ENCODE results near the gene NBPF11. TPM values are rescaled to one million over a fixed set of nuclear protein-coding genes. Genes with fewer than 3 reads are reported as not detected.
"Not testable (repeated sequence)": the region's sequence is repeated elsewhere in the genome, so short reads cannot be mapped to it uniquely, and the experiment has no call there.

Gene NBPF11
- total RNA-seq, 1 donor from 2014 or later, result 12.4 TPM

- TF ChIP-seq CTCF (IDR thresholded peaks at IDR 0.05), result no peak
- intact Hi-C loops (cut with DNase I), result no loop called here
- Histone ChIP-seq H3K36me3 (no peaks in the 10 kb centered on the region), H3K27me3 (ENCODE audit: low read depth) (peaks cover 24% of the 10 kb centered on the region), H3K4me3 (no peak overlapping the region), H3K9me3 (no peaks in the 10 kb centered on the region), H3K27ac (no peak overlapping the region), H3K4me1 (no peaks in the 10 kb centered on the region)
- DNase-seq, result no peak
- no peak for ATAC-seq
Observed at GRCh38 chr1:148162363-148162762, 10.3 kb upstream of the NBPF11 start.

GRCh38 chr1:148161053-148161901 lies 9.2 kb upstream of the NBPF11 start:
- no peak for TF ChIP-seq CTCF (IDR thresholded peaks at IDR 0.05)
- no peak for DNase-seq
- Histone ChIP-seq H3K27me3 (ENCODE audit: low read depth) (peaks cover 24% of the 10 kb centered on the region), H3K4me3 (no peak overlapping the region), H3K27ac (no peak overlapping the region), H3K9me3 (no peaks in the 10 kb centered on the region), H3K36me3 (no peaks in the 10 kb centered on the region), H3K4me1 (no peaks in the 10 kb centered on the region)
- no peak for ATAC-seq
- intact Hi-C loops (cut with DNase I), result no loop called here

GRCh38 chr1:148160343-148161052 lies 8.4 kb upstream of the NBPF11 start:
- H3K27me3 ChIP-seq (ENCODE audit: low read depth), result peaks cover 24% of the 10 kb centered on the region

GRCh38 chr1:148160048-148160342 lies 7.9 kb upstream of the NBPF11 start:
- H3K27ac ChIP-seq, result no peak overlapping the region
- peaks cover 24% of the 10 kb centered on the region for H3K27me3 ChIP-seq (ENCODE audit: low read depth)
- no peak for ATAC-seq
- no peaks in the 10 kb centered on the region for H3K4me1 ChIP-seq
- no peak for DNase-seq
- no peaks in the 10 kb centered on the region for H3K9me3 ChIP-seq
- H3K36me3 ChIP-seq, result no peaks in the 10 kb centered on the region
- intact Hi-C loops (cut with DNase I), result no loop called here
- no peak for TF ChIP-seq CTCF (IDR thresholded peaks at IDR 0.05)
- H3K4me3 ChIP-seq, result no peak overlapping the region

More at GRCh38 chr1:148160343-148161052, 8.4 kb upstream of the NBPF11 start:
- Histone ChIP-seq H3K4me1 (no peaks in the 10 kb centered on the region), H3K9me3 (no peaks in the 10 kb centered on the region), H3K4me3 (no peak overlapping the region), H3K27ac (no peak overlapping the region), H3K36me3 (no peaks in the 10 kb centered on the region)
- DNase-seq, result peak; percentile 39
- no peak for TF ChIP-seq CTCF (IDR thresholded peaks at IDR 0.05)
- ATAC-seq, result no peak
- intact Hi-C loops (cut with DNase I), result no loop called here

- Histone ChIP-seq H3K27me3 (ENCODE audit: low read depth) (peaks cover 24% of the 10 kb centered on the region), H3K27ac (no peak overlapping the region), H3K9me3 (no peaks in the 10 kb centered on the region), H3K4me3 (no peak overlapping the region), H3K4me1 (no peaks in the 10 kb centered on the region), H3K36me3 (no peaks in the 10 kb centered on the region)
- TF ChIP-seq CTCF (IDR thresholded peaks at IDR 0.05), result no peak
- intact Hi-C loops (cut with DNase I), result no loop called here
- ATAC-seq (no peak), DNase-seq (no peak)
Observed at GRCh38 chr1:148158341-148159003, 6.4 kb upstream of the NBPF11 start.

GRCh38 chr1:148157803-148158202 lies 5.7 kb upstream of the NBPF11 start:
- H3K27ac ChIP-seq; H3K36me3 ChIP-seq; ATAC-seq; H3K4me1 ChIP-seq; H3K9me3 ChIP-seq; H3K4me3 ChIP-seq; intact Hi-C loops (cut with DNase I); DNase-seq: not testable (repeated sequence)
- H3K27me3 ChIP-seq (ENCODE audit: low read depth), result peaks cover 24% of the 10 kb centered on the region

- peaks cover 19% of the 10 kb centered on the region for H3K27me3 ChIP-seq (ENCODE audit: low read depth)
- intact Hi-C loops (cut with DNase I); H3K4me1 ChIP-seq; H3K27ac ChIP-seq; H3K9me3 ChIP-seq; DNase-seq; H3K4me3 ChIP-seq; ATAC-seq; H3K36me3 ChIP-seq: not testable (repeated sequence)
Observed at GRCh38 chr1:148155494-148156275, 3.6 kb upstream of the NBPF11 start.

GRCh38 chr1:148152795-148153194 lies 714 bp upstream of the NBPF11 start:
- H3K4me1 ChIP-seq; H3K27me3 ChIP-seq (ENCODE audit: low read depth); H3K36me3 ChIP-seq; ATAC-seq; H3K27ac ChIP-seq; H3K4me3 ChIP-seq; H3K9me3 ChIP-seq; intact Hi-C loops (cut with DNase I); DNase-seq: not testable (repeated sequence)
